ENCODE measurements around the gene PDZD4.

DNA sequence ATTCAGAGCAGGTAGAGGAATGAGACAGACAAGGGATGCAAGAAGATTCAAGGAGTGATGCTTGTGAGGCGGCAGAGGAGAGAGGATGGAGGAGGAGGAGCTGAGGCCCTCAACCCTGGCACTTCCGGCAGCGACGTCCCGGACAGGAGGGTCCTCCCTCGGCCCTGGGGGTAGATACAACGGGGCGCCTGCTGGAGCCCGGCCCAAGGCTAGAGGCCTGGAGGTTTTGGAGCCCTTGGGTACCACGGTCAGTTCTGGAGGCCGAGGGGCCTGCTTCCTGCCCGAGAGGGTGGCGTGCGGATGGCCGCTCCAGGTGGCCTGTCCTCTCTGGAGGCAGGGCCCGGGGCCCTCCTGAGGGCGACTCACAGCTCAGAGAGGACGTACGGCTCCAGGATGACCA, 22.4 kb downstream of the PDZD4 start:
- TF ChIP-seq, protein P1, sequence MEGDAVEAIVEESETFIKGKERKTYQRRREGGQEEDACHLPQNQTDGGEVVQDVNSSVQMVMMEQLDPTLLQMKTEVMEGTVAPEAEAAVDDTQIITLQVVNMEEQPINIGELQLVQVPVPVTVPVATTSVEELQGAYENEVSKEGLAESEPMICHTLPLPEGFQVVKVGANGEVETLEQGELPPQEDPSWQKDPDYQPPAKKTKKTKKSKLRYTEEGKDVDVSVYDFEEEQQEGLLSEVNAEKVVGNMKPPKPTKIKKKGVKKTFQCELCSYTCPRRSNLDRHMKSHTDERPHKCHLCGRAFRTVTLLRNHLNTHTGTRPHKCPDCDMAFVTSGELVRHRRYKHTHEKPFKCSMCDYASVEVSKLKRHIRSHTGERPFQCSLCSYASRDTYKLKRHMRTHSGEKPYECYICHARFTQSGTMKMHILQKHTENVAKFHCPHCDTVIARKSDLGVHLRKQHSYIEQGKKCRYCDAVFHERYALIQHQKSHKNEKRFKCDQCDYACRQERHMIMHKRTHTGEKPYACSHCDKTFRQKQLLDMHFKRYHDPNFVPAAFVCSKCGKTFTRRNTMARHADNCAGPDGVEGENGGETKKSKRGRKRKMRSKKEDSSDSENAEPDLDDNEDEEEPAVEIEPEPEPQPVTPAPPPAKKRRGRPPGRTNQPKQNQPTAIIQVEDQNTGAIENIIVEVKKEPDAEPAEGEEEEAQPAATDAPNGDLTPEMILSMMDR (IDR thresholded peaks at IDR 0.05), result no peak
- TF ChIP-seq POLR2A (IDR thresholded peaks at IDR 0.05), result no peak

Data from lower leg skin (tissue), 3 donors.